Uterus (tissue), 4 donors: ENCODE data around the gene CATSPERD. TPM values are rescaled to one million over a fixed set of nuclear protein-coding genes. Genes with fewer than 3 reads are reported as not detected.

Experiments
- DNase-seq, 2 donors: peaks; one replicate each; pipeline ENCODE4 v3.0.0-alpha.2; 2019 to 2020
- H3K27ac ChIP-seq, 2 donors: fragments of 200-600 bp; sonication (generic); 1 replicate in 1 of 2; 2 replicates in 1 of 2; pipeline ENCODE4 v1.5.1; 2016 to 2018
- H3K27me3 ChIP-seq, 2 donors: fragments of 200-600 bp; sonication (generic); one replicate each; pipeline ENCODE4 v1.5.1; 2018 to 2019; ENCODE audit warnings: control low read depth in 1 of 2
- H3K36me3 ChIP-seq, 2 donors: fragments of 200-600 bp; sonication (generic); one replicate each; pipeline ENCODE4 v1.5.1; 2019; ENCODE audit warnings: control low read depth in 1 of 2
- H3K4me1 ChIP-seq, 2 donors: fragments of 200-600 bp; sonication (generic); one replicate each; pipeline ENCODE4 v1.5.1; 2018 to 2019; ENCODE audit warnings: control low read depth in 1 of 2
- H3K4me3 ChIP-seq, 2 donors: fragments of 200-600 bp; sonication (generic); 1 replicate in 1 of 2; 2 replicates in 1 of 2; pipeline ENCODE4 v1.5.1; 2018 to 2019; ENCODE audit warnings: mild to moderate bottlenecking in 1 of 2
- H3K9me3 ChIP-seq, 2 donors: fragments of 200-600 bp; sonication (generic); one replicate each; pipeline ENCODE4 v1.5.1; 2019; ENCODE audit warnings: control low read depth in 1 of 2
- POLR2A ChIP-seq, 2 donors: fragments of 450-650 bp; IDR thresholded peaks; one replicate each; pipeline ENCODE4 v1.6.1; 2016; ENCODE audit warnings: antibody characterized with exemption in 2 of 2, mild to moderate bottlenecking in 1 of 2, moderate library complexity in 1 of 2
- intact Hi-C: fragments of 100-400 bp; cut with DNase I; formaldehyde crosslinking; loops from one replicate; pipeline ENCODE4 v1.15.1; 2023; ENCODE audit warnings: low total_unique reads
- total RNA-seq, 4 donors: library from RNA; depleted of rRNA in 3 of 4; stranded (reverse); fragments of >200 nt in 3 of 4; gene quantifications; one replicate each; pipeline versions ENCODE4 v1.1.0 to v1.2.4, GENCODE V29; 2014 to 2023
- TF ChIP-seq, protein P1 (sequence below), 4 experiments: fragments of 200-600 bp in 2 of 4; fragments of 450-650 bp in 2 of 4; sonication (generic) in 2 of 4; IDR thresholded peaks; one replicate each; pipeline ENCODE4 v1.5.1; 2016 to 2019; ENCODE audit warnings: antibody characterized with exemption in 4 of 4, mild to moderate bottlenecking in 2 of 4, moderate library complexity in 1 of 4
- donor health status: DM: yes; HTN: yes; CAD: no.

CATSPERD gene
- total RNA-seq, 4 donors from 2014 or later, result not detected

DNA sequence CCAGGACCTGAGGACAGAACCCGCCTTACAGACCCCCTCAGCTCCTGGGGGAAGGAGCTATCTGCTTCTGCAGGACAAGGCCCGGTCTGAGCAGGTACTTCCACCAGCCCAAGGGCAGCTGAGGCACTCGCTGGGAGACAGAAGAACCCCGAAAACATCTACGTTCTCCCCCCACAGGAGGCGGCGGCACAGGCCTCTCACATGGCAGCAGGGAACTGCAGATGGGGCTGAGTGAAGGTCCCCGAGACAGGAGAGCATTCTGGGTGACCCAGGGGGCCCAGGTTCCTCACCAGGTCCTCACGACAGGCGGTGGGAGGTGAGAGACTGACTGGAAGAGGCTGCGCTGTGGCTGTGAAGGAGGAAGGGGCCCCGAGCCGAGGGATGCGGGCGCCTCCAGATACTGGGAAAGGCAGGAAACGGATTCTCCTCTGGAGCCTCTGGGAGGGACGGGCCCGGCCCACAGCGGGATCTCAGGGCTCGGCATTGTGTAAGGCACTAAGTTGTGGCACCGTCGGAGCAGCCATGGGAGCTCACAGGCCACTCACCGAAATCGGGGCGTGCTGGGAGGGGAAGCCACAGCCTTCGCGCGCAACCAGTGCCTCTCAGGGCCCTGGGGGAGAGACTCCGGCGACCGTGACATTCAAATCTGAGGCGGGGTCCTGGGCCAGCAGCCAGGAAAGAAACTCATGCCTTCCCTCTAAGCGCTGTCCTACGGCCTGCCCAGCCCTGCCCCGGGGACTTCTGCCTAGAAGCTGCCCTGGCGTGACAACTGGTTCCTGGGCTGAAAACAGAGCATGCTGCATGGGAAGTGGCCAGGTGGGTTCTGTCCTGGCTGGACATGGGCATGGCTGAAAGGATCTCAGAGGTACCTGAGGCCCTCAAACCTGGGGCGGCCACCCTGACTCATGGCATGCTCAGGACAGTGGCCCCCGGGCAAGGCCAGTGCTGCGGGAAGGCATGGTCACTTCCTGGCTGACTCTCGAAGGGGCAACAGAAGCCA lies 16.3 kb upstream of the CATSPERD start:
- no peak overlapping the region for H3K27ac ChIP-seq
- no peak overlapping the region for H3K4me3 ChIP-seq
- H3K4me1 ChIP-seq, result no peaks in the 10 kb centered on the region
- no peaks in the 10 kb centered on the region for H3K36me3 ChIP-seq
- no peak for TF ChIP-seq POLR2A (IDR thresholded peaks at IDR 0.05)
- TF ChIP-seq, protein P1, sequence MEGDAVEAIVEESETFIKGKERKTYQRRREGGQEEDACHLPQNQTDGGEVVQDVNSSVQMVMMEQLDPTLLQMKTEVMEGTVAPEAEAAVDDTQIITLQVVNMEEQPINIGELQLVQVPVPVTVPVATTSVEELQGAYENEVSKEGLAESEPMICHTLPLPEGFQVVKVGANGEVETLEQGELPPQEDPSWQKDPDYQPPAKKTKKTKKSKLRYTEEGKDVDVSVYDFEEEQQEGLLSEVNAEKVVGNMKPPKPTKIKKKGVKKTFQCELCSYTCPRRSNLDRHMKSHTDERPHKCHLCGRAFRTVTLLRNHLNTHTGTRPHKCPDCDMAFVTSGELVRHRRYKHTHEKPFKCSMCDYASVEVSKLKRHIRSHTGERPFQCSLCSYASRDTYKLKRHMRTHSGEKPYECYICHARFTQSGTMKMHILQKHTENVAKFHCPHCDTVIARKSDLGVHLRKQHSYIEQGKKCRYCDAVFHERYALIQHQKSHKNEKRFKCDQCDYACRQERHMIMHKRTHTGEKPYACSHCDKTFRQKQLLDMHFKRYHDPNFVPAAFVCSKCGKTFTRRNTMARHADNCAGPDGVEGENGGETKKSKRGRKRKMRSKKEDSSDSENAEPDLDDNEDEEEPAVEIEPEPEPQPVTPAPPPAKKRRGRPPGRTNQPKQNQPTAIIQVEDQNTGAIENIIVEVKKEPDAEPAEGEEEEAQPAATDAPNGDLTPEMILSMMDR (IDR thresholded peaks at IDR 0.05), result no peak
- intact Hi-C loops, result no loop called here
- no peaks in the 10 kb centered on the region for H3K27me3 ChIP-seq
- no peak for DNase-seq
- no peaks in the 10 kb centered on the region for H3K9me3 ChIP-seq

DNA sequence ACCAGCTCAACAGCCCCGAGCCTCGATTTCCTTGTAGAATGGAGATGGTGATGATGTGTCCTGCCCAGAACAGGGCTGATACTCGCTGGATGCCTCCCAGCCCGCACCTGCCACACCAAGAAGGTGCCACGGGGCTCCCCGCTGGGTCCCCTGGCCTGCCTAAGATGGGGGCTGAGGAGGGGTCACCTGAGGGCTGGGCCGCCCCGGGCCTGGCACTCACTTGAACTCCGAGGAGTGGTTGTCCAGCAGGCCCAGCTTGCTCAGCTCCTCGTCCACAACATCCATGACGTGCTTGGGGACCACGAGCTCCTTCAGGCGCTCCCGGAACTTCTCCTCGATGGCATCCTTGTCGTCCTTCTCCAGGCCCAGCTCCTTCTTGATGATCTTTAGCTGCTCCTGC lies 14.9 kb upstream of the CATSPERD start:
- no peaks in the 10 kb centered on the region for H3K27me3 ChIP-seq
- no peaks in the 10 kb centered on the region for H3K4me1 ChIP-seq
- intact Hi-C loops, result no loop called here
- no peaks in the 10 kb centered on the region for H3K9me3 ChIP-seq
- H3K4me3 ChIP-seq, result no peak overlapping the region
- DNase-seq, result no peak
- H3K36me3 ChIP-seq, result no peaks in the 10 kb centered on the region
- TF ChIP-seq, protein P1 (IDR thresholded peaks at IDR 0.05), result no peak
- no peak for TF ChIP-seq POLR2A (IDR thresholded peaks at IDR 0.05)
- H3K27ac ChIP-seq, result no peak overlapping the region

DNA sequence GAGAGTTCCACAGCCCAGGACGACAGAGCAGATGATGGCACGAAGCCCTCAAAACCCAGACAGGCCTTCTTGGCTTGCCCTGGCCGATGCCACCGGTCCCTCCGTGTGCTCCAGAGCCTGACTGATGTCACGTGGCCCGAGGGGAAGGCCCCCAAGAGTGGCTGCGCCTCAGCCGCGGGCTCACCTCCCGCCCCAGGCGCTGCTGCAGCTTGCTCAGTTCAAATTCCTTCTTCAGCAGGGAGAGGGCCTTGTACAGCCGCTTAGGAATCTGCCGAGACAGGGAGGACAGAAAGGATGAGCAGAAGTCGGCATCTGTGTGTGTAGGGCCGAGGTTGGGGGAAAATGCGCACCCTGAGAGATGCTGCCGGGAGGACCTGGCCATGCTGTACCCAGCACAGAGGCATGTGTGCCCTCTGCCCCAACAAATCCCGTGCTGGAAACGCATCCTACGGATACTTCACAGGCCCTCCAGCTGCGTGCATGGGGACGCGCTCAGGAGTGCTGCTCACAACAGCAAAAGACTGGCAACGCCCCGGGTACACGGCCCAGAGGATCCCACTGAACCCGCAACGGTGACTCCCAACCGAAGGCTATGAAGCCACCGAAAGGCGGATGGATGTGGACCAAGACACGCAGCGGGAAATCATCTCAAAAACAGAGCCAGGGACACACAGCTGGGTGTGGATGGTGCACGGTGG lies 13.4 kb upstream of the CATSPERD start:
- no peak for DNase-seq
- no peaks in the 10 kb centered on the region for H3K9me3 ChIP-seq
- no peak overlapping the region for H3K4me3 ChIP-seq
- H3K36me3 ChIP-seq, result no peaks in the 10 kb centered on the region
- H3K27me3 ChIP-seq, result no peaks in the 10 kb centered on the region
- no peak overlapping the region for H3K27ac ChIP-seq
- intact Hi-C loops, result no loop called here
- TF ChIP-seq, protein P1 (IDR thresholded peaks at IDR 0.05), result no peak
- H3K4me1 ChIP-seq, result no peaks in the 10 kb centered on the region

DNA sequence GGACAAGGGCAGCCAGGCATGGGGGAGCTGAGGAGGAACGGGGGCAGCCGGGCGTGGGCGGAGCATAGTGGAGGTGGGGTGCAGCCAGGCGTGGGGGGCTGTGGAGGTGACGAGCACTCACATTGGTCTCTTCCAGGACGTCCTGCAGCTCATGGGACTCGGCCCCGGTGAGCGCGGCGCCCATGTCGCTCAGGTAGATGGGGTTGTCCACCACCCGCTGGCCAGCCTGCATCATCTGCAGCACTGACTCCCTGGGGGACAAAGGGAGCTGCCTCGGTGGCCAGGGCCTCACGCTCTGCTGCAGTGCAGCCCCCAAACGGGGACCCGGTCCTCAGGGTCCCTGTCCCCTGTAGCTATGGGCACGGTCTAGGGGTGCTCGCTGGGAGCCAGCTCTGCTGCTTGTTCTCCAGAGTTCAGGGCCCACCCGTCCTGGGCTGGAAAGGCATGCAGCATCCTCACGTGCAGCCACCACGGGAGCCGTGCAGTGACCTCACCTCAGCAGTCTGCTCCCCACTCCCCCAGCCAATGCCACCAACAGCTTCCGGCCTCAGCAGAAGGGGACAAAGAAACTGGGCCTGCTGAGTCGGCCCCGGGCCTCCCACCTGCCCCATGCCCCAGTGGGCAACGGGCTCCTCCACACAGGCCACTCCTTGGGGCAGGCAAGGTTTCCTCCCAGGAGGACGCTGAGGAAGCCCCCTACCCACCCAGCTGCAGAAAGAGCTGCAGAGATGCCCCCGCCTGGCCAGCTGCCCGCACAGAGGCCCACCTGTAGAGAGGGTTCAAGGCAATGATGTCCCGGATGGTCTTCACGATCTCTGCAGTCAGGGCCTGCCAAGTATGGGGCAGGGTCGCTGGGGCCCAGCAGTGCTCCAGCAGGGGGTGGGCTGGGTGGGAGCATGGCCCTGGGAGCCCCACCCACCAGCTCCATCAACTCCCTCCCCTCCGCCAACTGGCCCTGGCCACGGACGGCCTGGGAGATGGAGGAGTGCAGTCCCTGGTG lies 12.6 kb upstream of the CATSPERD start:
- DNase-seq, result no peak
- H3K9me3 ChIP-seq, result no peaks in the 10 kb centered on the region
- no peak overlapping the region for H3K4me3 ChIP-seq
- H3K36me3 ChIP-seq, result no peaks in the 10 kb centered on the region
- no peaks in the 10 kb centered on the region for H3K27me3 ChIP-seq
- no peak overlapping the region for H3K27ac ChIP-seq
- intact Hi-C loops, result no loop called here
- no peaks in the 10 kb centered on the region for H3K4me1 ChIP-seq
- TF ChIP-seq POLR2A (IDR thresholded peaks at IDR 0.05), result no peak

DNA sequence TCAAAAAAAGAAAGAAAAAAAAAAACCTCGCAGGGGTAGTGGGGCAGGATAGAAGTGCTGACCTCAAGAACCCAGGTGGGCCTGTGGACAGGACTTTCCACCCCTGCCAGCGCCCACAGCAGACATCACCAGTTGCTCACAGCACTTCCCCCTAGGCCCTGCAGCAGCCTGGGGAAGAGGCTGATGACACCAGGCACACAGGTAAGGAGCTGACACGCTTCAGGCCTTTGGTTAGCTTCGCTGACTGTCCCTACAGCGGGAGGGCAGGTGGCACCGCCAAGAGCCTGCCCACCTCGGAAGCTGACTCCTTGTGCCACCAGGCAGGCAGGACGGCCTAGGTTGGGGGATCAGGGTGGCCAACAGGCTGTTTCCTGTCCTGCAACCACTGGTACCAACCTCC lies 9.4 kb upstream of the CATSPERD start:
- intact Hi-C loops, result no loop called here
- no peaks in the 10 kb centered on the region for H3K9me3 ChIP-seq
- H3K4me3 ChIP-seq, result no peak overlapping the region
- H3K27me3 ChIP-seq, result no peaks in the 10 kb centered on the region
- H3K4me1 ChIP-seq, result no peaks in the 10 kb centered on the region
- no peak for TF ChIP-seq POLR2A (IDR thresholded peaks at IDR 0.05)
- TF ChIP-seq, protein P1 (IDR thresholded peaks at IDR 0.05), result no peak
- no peak for DNase-seq
- H3K36me3 ChIP-seq, result no peaks in the 10 kb centered on the region
- H3K27ac ChIP-seq, result no peak overlapping the region
